H9 (cell line): ENCODE data around the gene TRIM9. TPM values are rescaled to one million over a fixed set of nuclear protein-coding genes. Genes with fewer than 3 reads are reported as not detected.

Experiments used
- DNase-seq: peaks from one replicate; pipeline ENCODE4 v3.0.0-alpha.2; 2017
- H2AFZ ChIP-seq: one replicate; pipeline ENCODE4 v1.6.1; 2013; ENCODE audit warnings: mild to moderate bottlenecking, low read length, control low read depth, moderate library complexity
- H2AK5ac ChIP-seq: 2 replicates; pipeline ENCODE4 v1.6.1; 2013; ENCODE audit warnings: low read length, control low read depth, mixed read lengths; ENCODE audit not compliant: insufficient read length
- H2BK120ac ChIP-seq: one replicate; pipeline ENCODE4 v1.6.1; 2013; ENCODE audit warnings: low read depth, mild to moderate bottlenecking, low read length, control low read depth, inconsistent platforms; ENCODE audit not compliant: poor library complexity, severe bottlenecking
- H2BK12ac ChIP-seq: 2 replicates; pipeline ENCODE4 v1.6.1; 2013; ENCODE audit warnings: low read length, control low read depth, mixed read lengths, low read depth; ENCODE audit not compliant: insufficient read length
- H2BK15ac ChIP-seq: 2 replicates; pipeline ENCODE4 v1.6.1; 2013; ENCODE audit warnings: low read depth, low read length, control low read depth
- H2BK20ac ChIP-seq: one replicate; pipeline ENCODE4 v1.6.1; 2013; ENCODE audit warnings: low read depth, mild to moderate bottlenecking, low read length, control low read depth, inconsistent platforms; ENCODE audit not compliant: poor library complexity, severe bottlenecking
- H2BK5ac ChIP-seq: 2 replicates; pipeline ENCODE4 v1.6.1; 2013; ENCODE audit warnings: low read length, control low read depth, mixed read lengths; ENCODE audit not compliant: insufficient read length
- H3K14ac ChIP-seq: 2 replicates; pipeline ENCODE4 v1.6.1; 2013; ENCODE audit warnings: low read length, control low read depth; ENCODE audit not compliant: insufficient read depth
- H3K18ac ChIP-seq: 2 replicates; pipeline ENCODE4 v1.6.1; 2013; ENCODE audit warnings: low read depth, mild to moderate bottlenecking, mixed read lengths, low read length, control low read depth; ENCODE audit not compliant: insufficient read length
- H3K23ac ChIP-seq: 2 replicates; pipeline ENCODE4 v1.6.1; 2013; ENCODE audit warnings: low read length, control low read depth, mixed read lengths, low read depth; ENCODE audit not compliant: insufficient read length
- H3K23me2 ChIP-seq: 2 replicates; pipeline ENCODE4 v1.6.1; 2013; ENCODE audit warnings: low read depth, mild to moderate bottlenecking, mixed read lengths, low read length, control low read depth; ENCODE audit not compliant: insufficient read length, poor library complexity, severe bottlenecking
- H3K27ac ChIP-seq: 2 replicates; pipeline ENCODE4 v1.5.1; 2013; ENCODE audit warnings: low read length, control low read depth, mixed read lengths, low read depth; ENCODE audit not compliant: insufficient read length
- H3K27me3 ChIP-seq: 2 replicates; pipeline ENCODE4 v1.6.1; 2013; ENCODE audit warnings: low read length, control low read depth, inconsistent platforms; ENCODE audit not compliant: insufficient read depth
- H3K4ac ChIP-seq: 2 replicates; pipeline ENCODE4 v1.6.1; 2013; ENCODE audit warnings: low read depth, mild to moderate bottlenecking, control low read depth, inconsistent platforms, low read length, moderate library complexity
- H3K4me1 ChIP-seq: 2 replicates; pipeline ENCODE4 v1.6.1; 2013; ENCODE audit warnings: low read length, control low read depth, inconsistent platforms; ENCODE audit not compliant: insufficient read depth
- H3K4me2 ChIP-seq: 2 replicates; pipeline ENCODE4 v1.6.1; 2013; ENCODE audit warnings: low read length, control low read depth, mixed read lengths; ENCODE audit not compliant: insufficient read length, insufficient read depth
- H3K56ac ChIP-seq: 2 replicates; pipeline ENCODE4 v1.6.1; 2013; ENCODE audit warnings: low read depth, mild to moderate bottlenecking, mixed read lengths, low read length, control low read depth; ENCODE audit not compliant: insufficient read length
- H3K79me1 ChIP-seq: 2 replicates; pipeline ENCODE4 v1.6.1; 2013; ENCODE audit warnings: low read depth, mild to moderate bottlenecking, moderate library complexity, low read length, control low read depth, inconsistent platforms; ENCODE audit not compliant: insufficient read depth, poor library complexity, severe bottlenecking
- H3K79me2 ChIP-seq: 2 replicates; pipeline ENCODE4 v1.6.1; 2013; ENCODE audit warnings: low read length, control low read depth, inconsistent platforms; ENCODE audit not compliant: insufficient read depth
- H3K9ac ChIP-seq: 2 replicates; pipeline ENCODE4 v1.6.1; 2013; ENCODE audit warnings: low read length, control low read depth, mixed read lengths; ENCODE audit not compliant: insufficient read length; ENCODE audit errors: extremely low read depth
- H3K9me3 ChIP-seq: one replicate; pipeline ENCODE4 v1.6.1; 2013; ENCODE audit warnings: low read depth, low read length, inconsistent platforms; ENCODE audit not compliant: control insufficient read depth
- H3T11ph ChIP-seq: one replicate; pipeline ENCODE4 v1.6.1; 2013; ENCODE audit warnings: mild to moderate bottlenecking, low read length, control low read depth, inconsistent platforms
- H4K20me1 ChIP-seq: one replicate; pipeline ENCODE4 v1.6.1; 2013; ENCODE audit not compliant: control insufficient read depth, insufficient read length, insufficient read depth
- H4K5ac ChIP-seq: 2 replicates; pipeline ENCODE4 v1.6.1; 2013; ENCODE audit warnings: low read depth, mild to moderate bottlenecking, mixed read lengths, low read length, control low read depth; ENCODE audit not compliant: insufficient read length
- H4K8ac ChIP-seq: replicated peaks from 2 replicates; pipeline ENCODE4 v1.6.1; 2013; ENCODE audit warnings: low read length, control low read depth, mixed read lengths, low read depth; ENCODE audit not compliant: insufficient read length
- H4K91ac ChIP-seq: 2 replicates; pipeline ENCODE4 v1.6.1; 2013; ENCODE audit warnings: low read depth, mild to moderate bottlenecking, moderate library complexity, mixed read lengths, low read length, control low read depth; ENCODE audit not compliant: insufficient read length
- H3K27ac Mint-ChIP-seq, 3 experiments: 2 replicates in 2 of 3; 3 replicates in 1 of 3; pipeline ENCODE4 v1.8.0; 2020 to 2021; ENCODE audit warnings: mixed read lengths in 3 of 3, mild to moderate bottlenecking in 1 of 3, moderate library complexity in 1 of 3
- H3K27me3 Mint-ChIP-seq: 2 replicates; pipeline ENCODE4 v1.8.0; 2021; ENCODE audit warnings: low read depth, mild to moderate bottlenecking, moderate library complexity, mixed read lengths
- H3K36me3 Mint-ChIP-seq, 3 experiments: 2 replicates in 2 of 3; 3 replicates in 1 of 3; pipeline ENCODE4 v1.8.0; 2020 to 2021; ENCODE audit warnings: low read depth in 3 of 3, mixed read lengths in 3 of 3; ENCODE audit not compliant: insufficient read depth in 1 of 3
- H3K4me1 Mint-ChIP-seq, 2 experiments: 2 replicates each; pipeline ENCODE4 v1.8.0; 2020; ENCODE audit warnings: mixed read lengths in 2 of 2
- H3K4me3 Mint-ChIP-seq, 2 experiments: 2 replicates in 1 of 2; 3 replicates in 1 of 2; pipeline ENCODE4 v1.8.0; 2020 to 2021; ENCODE audit warnings: mild to moderate bottlenecking in 2 of 2, mixed read lengths in 2 of 2, moderate library complexity in 1 of 2
- H3K9me3 Mint-ChIP-seq, 2 experiments: 2 replicates in 1 of 2; 3 replicates in 1 of 2; pipeline ENCODE4 v1.8.0; 2020; ENCODE audit warnings: mild to moderate bottlenecking in 2 of 2, mixed read lengths in 2 of 2, moderate library complexity in 1 of 2
- CTCF ChIP-seq: fragments of 200-600 bp; sonication (generic); conservative IDR thresholded peaks from 3 replicates; pipeline ENCODE4 v1.8.0; 2021; ENCODE audit warnings: antibody characterized with exemption, mild to moderate bottlenecking
- WGBS: extraction: QIAGEN DNeasy Blood & Tissue Kit; methylation state at CpG from one replicate; pipeline ENCODE4 v1.1.7; 2013; ENCODE audit warnings: missing lambda C conversion rate, low lambda C conversion rate, mixed read lengths; ENCODE audit not compliant: insufficient read length; ENCODE audit errors: extremely low coverage; 5-methylcytosine and 5-hydroxymethylcytosine counted together
- total RNA-seq: library from RNA; stranded (reverse); gene quantifications from 2 replicates; pipeline ENCODE4 v1.2.1, GENCODE V29; 2021

Gene TRIM9
- total RNA-seq, 1 experiment from 2014 or later, result 0.98 TPM

- Histone ChIP-seq H3K27ac (no peak overlapping the region), H3K79me2 (no peaks in the 10 kb centered on the region), H2AFZ (no peak overlapping the region), H3K4ac (no peak overlapping the region), H3K18ac (no peak overlapping the region), H3K27me3 (no peaks in the 10 kb centered on the region), H3K56ac (no peak overlapping the region), H2AK5ac (no peak overlapping the region), H4K5ac (no peak overlapping the region), H4K8ac (no peak overlapping the region), H2BK120ac (no peak overlapping the region), H3K9ac (no peak overlapping the region), H2BK20ac (no peak overlapping the region), H4K91ac (no peak overlapping the region), H4K20me1 (no peaks in the 10 kb centered on the region), H3K4me1 (no peaks in the 10 kb centered on the region), H3K23ac (no peak overlapping the region), H2BK5ac (no peak overlapping the region), H3T11ph (no peak overlapping the region), H3K14ac (no peak overlapping the region), H2BK12ac (no peak overlapping the region), H2BK15ac (no peak overlapping the region), H3K9me3 (no peaks in the 10 kb centered on the region), H3K23me2 (no peaks in the 10 kb centered on the region), H3K4me2 (no peak overlapping the region), H3K79me1 (no peaks in the 10 kb centered on the region)
- Mint-ChIP-seq H3K9me3 (peaks cover 0 to 13% of the 10 kb centered on the region in 2 experiments; a peak in 2 of 5 replicates), H3K4me3 (no peak overlapping the region), H3K27ac (no peak overlapping the region), H3K27me3 (no peaks in the 10 kb centered on the region), H3K4me1 (no peaks in the 10 kb centered on the region), H3K36me3 (peaks cover 0 to 10% (median 2%) of the 10 kb centered on the region in 3 experiments; a peak in 2 of 7 replicates)
- TF ChIP-seq CTCF, result no peak
- no peak for DNase-seq
- no CpG with 5 or more reads among the region's 2 CpGs for WGBS
Measured at GRCh38 chr14:51059032-51059431, 35.9 kb downstream of the TRIM9 start.
